ENCODE data around the gene KCNN4.
"Not testable (repeated sequence)": the region's sequence is repeated elsewhere in the genome, so short reads cannot be mapped to it uniquely, and the experiment has no call there.

The KCNN4 gene

DNA sequence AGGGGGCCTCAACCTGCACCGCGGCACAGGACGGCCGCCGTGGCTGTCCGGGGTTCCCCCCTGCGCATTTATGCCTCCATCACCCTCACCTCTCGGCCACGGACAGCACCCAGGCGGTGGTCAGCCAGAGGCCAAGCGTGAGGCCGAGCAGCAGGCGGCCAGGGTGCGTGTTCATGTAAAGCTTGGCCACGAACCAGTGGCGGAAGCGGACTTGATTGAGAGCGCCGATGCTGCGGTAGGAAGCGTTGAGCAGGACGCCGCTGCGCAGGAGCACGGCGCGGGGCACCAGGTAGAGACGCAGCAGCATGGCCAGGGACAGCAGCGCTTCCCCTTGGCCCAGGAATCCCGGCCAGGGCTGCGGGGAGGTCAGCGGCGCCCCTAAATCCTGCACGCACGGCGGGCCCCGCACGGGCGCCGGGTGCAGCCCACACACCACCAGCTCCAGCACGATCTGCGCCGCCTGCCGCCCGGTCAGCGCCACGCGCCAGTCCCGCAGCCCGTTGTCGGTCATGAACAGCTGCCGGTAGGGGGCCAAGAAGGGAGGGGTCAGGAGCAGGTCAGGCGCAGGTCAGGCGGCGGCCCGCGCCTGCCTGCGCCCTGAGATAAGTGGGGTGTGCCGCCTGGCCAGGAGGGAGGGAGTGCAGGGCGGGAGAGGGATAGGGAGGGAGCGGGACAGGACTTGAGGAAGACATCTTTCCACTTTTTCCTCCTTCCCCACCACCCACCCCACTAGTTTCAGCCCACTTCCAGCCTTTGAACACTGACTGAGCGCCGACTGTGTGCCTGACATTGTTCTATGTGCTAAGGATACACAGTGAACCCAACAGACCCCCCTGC, 6.5 kb downstream of the KCNN4 start:
- DNase-seq (ENCODE audit: low read depth): no peak

- DNase-seq (ENCODE audit: low read depth): no peak
These were observed 7.1 kb downstream of the KCNN4 start for GRCh38 chr19:43773725-43774102.

DNA sequence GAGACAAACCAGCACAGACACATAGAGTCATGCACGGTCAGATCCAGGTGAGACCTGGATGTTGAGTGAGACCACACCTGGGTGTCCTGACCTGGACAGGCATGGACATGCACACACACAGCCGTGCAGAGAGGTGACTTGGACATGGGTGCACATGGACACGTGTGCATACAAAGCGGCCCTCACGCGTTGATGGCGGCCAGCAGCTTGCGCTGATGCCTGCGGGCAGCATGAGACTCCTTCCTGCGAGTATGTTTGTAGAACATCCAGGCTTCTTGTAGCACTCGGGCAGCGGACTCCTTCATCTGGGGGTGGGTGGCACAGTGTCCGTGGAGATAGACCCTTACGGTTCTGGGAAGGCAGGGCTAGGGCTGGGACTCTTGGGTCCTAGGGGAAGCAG, 11.5 kb downstream of the KCNN4 start:
- no peak for DNase-seq (ENCODE audit: low read depth)

DNA sequence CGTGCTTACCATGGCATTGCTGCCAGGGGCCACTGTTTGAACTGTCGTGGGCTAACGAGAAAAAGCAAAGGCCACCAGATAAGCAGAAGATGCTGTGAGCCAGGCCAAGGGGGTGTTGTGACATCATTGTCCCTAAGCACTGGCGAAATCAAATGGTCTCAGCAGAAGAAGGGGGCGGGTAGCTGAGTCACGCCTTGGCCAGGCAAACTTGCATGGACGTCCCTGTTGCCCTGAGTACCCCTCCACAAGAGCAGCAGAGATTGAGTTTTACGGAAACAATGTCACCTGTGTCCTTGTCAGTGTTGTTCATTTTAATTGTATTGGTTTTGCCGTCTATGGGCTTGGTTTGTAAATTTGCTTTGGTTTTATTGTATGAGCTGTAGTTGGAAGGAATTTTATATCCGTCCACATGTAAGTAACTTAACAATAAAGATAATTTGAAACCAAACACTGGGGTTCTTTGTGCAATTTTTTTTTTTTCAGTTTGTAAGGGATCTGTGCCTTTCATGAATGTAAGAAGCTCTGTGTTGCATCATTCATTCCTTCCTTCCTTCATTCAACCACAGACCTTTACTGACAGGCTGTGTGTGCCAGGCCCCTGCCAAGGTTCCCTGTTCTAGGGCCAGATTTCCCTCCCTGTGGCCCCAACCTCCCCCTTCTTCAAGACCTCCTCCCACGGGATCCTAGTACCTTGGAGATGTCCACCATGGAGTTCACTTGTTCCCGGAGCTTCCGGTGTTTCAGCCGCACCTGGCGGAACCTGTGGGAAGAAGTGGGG, 12.3 kb downstream of the KCNN4 start:
- no peak for DNase-seq (ENCODE audit: low read depth)

DNA sequence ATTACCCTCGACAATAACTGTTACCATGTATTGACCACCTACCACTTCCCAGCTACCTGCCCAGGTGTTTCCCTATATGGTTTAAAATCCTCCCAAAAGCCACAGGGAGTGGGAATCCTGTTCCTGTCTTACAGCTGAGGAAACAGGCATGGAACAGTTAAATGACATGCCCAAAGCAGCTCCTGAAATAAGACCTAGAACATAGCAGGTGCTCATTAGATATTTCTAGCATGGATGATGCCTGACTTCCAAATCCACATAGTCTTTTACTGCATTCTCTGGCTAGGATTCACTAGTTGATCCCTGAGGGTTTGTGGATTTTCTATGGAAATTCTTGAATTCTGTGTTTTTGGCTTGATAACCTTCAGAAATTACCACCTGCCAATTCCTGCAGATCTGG, 13.0 kb downstream of the KCNN4 start:
- DNase-seq (ENCODE audit: low read depth): no peak

- no peak for DNase-seq (ENCODE audit: low read depth)
These were observed 13.5 kb downstream of the KCNN4 start for GRCh38 chr19:43767316-43767715.

DNA sequence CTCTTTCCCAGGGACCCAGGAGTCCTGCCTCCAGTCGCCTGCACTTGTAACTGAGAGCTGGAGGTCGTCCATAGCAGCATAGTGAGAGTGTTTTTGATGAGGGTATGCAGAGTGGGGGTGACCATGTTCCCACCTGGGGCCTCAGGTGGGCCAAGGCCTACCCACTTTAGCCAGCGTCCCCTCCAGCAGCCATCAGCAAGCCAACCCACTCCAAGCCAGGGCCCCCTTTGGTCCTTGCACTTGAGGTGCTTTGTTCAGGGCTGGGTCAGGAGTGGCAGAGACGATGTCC, 14.1 kb downstream of the KCNN4 start:
- no peak for DNase-seq (ENCODE audit: low read depth)

DNA sequence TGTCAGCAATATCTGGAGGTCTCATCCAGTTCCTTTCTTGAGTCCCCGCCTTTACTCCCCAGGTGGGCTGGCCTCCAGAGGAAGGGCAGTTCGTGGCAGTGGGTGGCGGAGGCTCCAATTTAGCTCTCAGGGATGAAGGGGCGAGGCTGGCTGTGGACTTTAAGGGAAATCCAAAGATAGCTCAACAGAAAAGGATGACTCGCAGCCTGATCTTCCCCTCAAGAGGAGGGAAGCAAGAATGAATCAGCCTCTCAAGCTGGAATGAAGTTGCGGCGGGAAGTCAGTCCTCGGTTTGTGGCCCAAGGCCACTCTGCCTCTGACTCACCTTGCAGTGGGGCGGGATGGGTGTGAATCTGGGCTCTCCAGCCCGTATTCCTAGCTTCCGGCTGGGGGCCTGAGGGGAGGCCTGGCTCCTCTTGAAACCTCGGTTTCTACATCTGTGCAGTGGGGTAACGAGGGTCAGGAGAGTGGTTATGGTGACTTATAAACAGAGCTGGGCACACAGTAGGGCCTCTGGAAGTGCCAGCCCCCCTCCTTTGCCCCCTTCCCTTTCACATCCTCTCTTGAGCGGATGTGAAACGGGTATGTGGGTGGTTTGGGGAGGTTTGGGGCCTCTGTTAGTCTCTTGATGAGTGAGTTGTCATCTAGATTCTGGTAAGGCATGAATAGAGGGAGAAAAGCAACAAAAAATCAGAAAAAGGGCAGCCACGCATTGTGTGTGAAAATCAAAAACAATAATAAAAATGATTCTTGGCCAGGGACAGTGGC, 15.5 kb downstream of the KCNN4 start:
- DNase-seq (ENCODE audit: low read depth): peak; percentile 61

DNA sequence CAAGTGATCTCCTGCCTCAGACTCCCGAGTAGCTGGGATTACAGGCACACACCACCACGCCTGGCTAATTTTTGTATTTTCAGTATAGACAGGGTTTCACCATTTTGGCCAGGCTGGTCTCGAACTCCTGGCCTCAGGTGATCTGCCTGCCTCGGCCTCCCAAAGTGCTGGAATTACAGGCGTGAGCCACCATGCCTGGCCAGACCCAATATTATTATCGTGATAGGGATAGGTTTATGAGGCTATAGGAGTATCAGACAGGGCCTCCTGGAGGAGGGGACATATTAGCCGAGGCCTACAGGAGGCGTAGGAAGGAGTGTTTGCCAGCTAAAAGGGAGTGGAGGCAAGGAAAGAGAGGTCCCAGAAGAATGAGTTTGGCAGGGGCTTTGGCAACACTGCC, 16.1 kb downstream of the KCNN4 start:
- DNase-seq (ENCODE audit: low read depth): not testable (repeated sequence)

DNA sequence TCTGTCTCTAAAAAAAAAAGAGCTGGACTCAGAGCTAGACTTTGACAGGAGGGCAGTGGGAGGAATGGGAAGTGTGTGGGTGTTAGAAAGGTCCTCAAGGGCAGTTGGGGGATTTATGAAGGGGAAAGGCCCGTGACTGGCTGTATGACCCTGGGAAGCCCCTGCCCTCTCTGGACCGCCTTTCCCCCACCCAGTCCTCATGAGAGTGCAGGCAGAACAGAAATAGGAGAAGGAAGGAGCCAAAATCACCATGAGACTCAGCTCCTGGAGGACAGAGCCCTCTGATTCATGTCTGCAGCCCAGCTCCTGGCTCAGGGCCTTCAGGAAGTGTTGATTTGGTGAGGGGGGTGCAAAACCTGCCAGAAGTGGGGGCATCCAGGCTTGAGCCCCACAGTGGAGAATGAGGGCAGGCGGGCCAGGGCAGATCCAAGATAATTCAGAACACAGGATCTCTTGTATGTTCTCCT, 17.3 kb downstream of the KCNN4 start:
- no peak for DNase-seq (ENCODE audit: low read depth)

- no peak for DNase-seq (ENCODE audit: low read depth)
These were observed 18.0 kb downstream of the KCNN4 start for GRCh38 chr19:43762814-43763213.

DNA sequence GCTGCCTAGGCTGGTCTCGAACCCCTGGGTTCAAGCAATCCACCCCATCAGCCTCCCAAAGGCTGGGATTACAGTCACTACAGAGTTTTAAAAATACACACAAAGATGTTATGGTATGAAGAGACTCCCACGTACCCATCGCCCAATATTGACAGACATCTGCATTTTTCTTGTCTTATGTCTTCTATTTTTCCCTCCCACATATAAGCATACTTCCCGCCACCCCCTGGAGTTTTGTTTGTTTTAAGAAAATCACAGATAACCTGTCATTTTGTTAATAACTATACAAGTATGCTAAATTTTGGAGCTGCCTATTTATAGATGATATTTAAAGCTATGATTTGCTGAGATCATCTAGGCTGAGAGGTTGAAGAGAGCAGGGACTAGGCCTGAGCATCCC, 19.8 kb downstream of the KCNN4 start:
- no peak for DNase-seq (ENCODE audit: low read depth)

DNA sequence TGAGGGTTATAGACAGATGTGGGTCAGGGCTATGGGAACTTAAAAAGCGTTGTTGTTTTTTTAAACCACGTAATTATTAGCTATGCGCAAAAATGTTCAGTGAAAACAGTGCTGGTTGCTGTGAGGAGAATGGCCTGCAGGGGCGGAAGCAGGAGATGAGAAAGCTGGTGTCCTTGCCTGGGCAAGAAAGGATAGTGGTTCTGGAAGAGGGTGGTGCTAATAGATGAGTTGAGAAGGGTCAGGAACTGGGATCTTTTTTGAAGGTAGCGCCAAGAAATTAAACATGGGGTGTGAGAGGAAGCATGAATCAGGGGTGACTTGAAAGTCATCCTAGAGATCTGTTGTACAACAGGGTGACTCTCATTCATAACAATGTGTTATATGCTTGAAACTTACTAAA, 21.3 kb downstream of the KCNN4 start:
- no peak for DNase-seq (ENCODE audit: low read depth)

GRCh38 chr19:43755256-43755801, 25.4 kb downstream of the KCNN4 start:
- peak; percentile 62 for DNase-seq (ENCODE audit: low read depth)

DNA sequence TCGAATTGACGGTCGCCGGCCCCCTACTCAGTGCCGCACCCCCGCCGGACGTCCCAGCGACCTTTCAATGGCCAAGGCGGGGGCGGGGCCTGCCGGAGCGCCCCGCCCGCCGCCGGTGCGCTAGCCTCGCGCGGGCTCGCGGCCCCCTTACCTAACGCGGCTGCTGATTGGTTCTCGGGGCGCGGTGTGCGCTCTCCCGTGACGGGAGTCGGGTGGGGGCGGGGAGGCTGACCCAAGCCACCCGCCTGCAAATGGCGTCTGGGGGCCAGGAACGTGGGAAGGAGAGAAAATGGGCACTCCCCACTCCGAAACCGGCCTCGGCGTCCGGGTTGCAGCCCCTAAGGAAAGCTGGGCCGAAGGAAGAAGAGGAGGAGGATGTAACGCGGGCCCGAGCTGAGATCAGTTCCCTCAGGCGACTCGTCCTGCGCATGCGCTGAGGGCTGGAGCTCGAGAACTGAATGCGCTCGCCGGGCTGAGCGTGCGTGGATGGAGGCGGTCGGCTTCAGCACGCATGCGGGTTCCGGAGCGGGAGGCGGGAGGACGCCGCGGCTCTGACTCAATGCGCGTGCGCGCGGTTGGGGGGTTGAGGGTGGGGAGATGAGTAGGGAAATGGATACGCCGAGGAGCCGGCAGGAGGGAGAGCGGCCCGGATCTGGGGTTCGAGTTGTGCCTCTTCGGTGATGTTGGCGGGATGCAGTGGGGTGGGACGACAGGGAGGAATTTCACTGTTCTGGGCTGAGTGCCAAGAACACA, 26.1 kb downstream of the KCNN4 start, which contains the start of gene SMG9:
SMG9 (minus strand) TSS at position 460 of the 753 bp plus-strand sequence. CDS start 4,221 bp downstream, outside the sequence.
- peak; percentile 99 for DNase-seq (ENCODE audit: low read depth)

DNA sequence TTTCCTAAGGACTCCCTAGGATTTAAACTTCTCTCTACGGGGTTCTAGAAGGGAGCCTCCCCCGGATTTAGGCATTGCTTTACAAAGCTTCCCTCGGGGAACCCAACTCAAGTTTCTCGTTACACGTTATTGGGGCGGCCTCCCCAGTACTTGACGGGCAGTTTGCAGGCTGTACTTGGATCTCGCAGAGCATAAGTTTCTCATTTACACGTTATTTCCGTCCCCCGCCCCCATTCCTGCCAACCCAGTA, 26.6 kb downstream of the KCNN4 start:
- DNase-seq (ENCODE audit: low read depth): no peak

- no peak for DNase-seq (ENCODE audit: low read depth)
These were observed 28.4 kb downstream of the KCNN4 start for GRCh38 chr19:43752287-43752875.

GRCh38 chr19:43751466-43752220, 29.1 kb downstream of the KCNN4 start:
- DNase-seq (ENCODE audit: low read depth): no peak

GRCh38 chr19:43749898-43750297, 30.9 kb downstream of the KCNN4 start:
- DNase-seq (ENCODE audit: low read depth): no peak

GRCh38 chr19:43749152-43749551, 31.6 kb downstream of the KCNN4 start:
- no peak for DNase-seq (ENCODE audit: low read depth)

- no peak for DNase-seq (ENCODE audit: low read depth)
These were observed 32.1 kb downstream of the KCNN4 start for GRCh38 chr19:43748685-43749084.

All from stimulated activated CD8-positive, alpha-beta memory T cell treated with anti-CD3 and anti-CD28 coated beads, Interleukin-12 subunit alpha, Interleukin-12 subunit beta, amount 100 ng/mL, for 1 hour (primary cell).